Activated effector memory CD4-positive, alpha-beta T cell treated with anti-CD3 and anti-CD28 coated beads, Interleukin-2, amount 50 U/mL, for 16 hours (primary cell): Measurements from ENCODE around the gene THAP10.

Experiments
- DNase-seq: peaks from one replicate; pipeline ENCODE4 v3.0.0-alpha.2; 2020

THAP10 gene

DNA sequence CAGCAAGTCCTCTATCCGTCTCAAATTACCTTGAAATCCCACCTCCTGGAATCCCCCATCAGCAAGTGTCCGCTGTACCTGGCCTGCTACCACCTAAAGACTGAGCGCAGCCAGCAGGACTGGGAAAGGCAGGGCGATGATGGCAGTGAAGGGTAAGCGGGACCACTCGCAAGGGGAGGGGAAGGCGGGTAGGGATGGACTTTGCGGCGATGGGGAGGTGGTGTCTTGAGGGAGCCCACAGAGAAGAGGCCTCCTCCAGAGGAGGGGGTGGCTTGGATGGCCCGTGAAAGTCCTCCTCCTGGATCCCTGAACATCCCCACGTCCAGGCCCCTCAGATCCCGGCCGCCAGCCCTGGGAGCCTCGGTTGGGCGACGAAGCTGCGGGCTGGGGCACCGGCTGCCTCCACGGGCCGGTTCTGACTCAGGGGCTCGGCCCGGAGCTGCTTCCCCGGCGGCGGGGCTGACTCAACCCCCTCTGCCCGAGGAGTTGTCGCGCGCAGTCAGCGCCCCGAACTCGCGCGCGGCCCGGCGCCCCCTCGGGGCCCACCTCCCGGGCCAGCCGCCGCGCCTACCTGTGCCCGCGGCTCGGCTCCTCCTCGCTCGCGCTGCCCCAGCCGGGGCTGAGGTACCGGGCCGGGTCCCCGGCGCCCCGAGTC, 38.8 kb downstream of the THAP10 start:
- no peak for DNase-seq

DNA sequence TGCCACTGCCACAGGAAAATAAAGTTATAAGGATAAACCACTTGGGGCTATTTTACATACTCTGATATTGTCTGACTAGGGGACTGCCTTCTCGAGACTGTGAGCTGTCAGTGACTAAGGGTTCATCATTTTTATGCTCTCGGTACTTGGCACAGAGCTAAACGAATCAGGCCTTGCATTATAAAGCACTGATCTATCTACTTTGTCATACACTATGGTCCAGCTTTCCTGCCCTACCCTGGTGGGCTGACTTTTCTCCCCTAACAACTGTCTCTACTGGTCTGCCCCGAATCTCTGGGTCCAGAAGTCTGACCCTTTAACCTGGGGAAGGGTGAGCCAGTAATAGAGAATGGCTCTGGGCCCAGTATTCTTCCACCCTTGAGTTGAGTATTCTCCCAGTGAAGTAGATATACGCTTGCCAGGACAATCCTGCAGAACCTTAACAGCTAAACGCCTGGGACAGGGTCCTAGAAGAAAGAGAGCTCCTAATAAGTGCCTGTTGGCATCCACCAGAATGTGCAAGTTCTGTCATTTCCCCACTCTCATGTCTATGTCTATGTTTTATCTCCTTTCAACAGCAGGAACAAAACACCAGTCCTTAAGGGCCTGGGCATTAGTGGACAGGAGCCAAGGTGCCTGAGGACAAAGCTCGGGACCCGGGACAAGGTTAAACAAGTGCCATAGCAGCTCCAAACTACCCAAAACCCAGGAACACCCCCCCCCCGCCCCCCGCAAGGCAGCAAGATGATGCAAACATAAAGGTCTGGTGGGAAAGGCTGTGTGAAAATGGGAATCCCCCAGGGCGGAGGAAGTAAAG, 39.5 kb downstream of the THAP10 start:
- no peak for DNase-seq

DNA sequence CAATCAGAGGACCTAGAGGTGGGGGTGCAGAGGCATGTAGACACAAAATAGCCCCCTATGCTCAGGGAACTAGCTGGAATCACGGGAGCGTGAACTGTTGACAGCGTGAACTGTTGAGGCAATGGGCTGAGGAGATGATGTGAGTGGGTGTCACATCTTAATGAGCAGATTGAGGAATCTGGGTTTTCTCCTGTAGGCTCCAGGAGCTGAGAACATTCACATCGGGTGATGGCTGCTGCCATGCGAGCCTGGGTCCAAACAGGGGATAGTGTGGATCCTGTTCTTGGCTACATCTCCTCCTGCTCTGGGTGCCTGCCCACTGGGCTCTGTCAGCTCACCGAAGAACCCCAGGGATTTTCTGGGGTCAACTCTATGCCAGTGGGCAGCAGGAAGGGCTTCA, 40.3 kb downstream of the THAP10 start:
- DNase-seq, result no peak

DNA sequence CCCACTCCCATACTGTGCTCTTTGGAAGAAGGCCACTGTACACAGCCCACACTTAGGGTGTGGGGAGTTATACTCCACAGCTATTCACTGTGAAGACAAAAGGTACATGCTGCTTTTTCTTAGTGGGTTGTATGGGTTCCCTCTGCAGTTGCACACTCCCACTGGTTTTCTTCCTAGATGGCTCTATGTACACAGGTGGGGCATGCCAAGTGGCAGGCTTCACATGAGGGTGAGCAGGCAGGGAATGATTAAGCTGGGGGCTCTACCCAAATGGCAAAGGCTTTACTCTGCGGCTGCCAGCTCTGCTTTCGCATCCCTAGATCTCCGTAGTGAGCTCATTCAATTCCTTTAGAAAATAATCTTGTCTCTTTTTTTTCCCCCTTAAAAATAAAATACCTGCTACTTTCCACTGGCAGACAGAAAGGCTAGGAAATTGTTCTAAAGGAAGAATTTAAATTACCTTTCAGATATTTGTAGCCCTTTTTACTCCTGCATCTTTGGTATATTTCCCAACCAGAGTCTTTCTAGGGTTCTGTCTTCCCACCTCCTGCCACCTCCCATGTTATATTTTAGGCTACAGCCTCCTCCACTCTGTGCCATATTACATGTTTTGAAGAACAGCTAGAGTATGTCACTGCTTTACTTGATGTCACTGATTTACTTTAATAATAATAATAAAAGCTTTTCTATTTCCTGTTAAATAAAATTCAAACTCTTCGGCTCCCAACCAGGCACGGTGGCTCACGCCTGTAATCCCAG, 46.5 kb downstream of the THAP10 start:
- no peak for DNase-seq

DNA sequence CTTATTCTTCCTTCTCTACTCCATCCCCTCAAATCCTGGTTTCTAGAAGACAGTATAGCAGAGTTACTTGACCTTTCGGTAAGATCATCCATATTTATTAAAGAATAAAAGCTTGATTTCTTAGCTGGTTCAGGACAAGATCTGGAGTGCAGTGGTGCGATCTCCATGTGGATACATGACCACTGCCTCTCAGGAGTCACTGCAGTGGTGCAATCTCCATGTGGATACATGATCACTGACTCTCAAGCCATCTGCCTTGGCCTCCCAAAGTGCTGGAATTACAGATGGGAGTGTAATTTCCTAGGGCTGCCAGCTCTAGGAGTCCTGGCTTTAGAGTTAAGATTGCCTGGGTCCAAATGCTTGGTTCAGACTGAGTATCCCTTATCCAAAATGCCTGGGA, 54.8 kb downstream of the THAP10 start:
- no peak for DNase-seq

DNA sequence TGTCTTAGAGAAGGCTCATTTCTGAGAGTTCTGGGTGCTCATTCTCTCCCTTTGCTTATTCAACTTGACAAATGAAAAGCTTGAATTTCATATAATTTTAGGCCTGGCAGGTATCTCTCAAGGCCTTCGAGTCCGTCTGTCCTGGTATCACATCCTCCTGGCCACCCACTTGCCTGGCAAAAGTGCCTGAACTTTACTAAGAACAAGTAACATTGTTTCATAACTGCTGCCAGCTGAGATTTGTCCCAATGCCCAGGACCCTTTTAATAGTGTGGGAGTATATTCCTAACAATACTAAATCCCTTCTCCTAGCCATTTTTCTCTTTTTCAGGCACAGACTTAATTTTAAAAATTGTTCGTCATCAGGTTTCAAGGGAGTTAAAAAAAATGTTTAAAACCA, 56.4 kb downstream of the THAP10 start:
- no peak for DNase-seq

DNA sequence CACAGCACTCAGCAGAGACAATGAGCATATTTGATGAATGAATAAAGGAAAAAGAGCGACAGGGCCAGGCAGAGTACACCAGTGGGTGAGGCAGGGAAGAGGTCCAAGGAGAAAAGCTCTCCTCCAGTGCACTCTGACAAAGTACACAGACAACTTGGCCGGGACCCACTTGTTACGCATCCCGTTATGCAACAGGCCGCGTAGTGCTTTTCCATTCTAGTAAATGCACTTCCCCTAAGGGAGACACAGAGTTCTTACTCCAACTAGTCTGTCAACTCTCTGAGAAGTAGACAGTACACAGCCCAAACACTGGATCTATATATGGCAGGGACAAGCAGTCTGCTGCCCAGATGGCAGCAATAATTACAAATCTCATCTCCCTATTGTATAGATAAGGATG, 56.8 kb downstream of the THAP10 start:
- DNase-seq, result no peak

DNA sequence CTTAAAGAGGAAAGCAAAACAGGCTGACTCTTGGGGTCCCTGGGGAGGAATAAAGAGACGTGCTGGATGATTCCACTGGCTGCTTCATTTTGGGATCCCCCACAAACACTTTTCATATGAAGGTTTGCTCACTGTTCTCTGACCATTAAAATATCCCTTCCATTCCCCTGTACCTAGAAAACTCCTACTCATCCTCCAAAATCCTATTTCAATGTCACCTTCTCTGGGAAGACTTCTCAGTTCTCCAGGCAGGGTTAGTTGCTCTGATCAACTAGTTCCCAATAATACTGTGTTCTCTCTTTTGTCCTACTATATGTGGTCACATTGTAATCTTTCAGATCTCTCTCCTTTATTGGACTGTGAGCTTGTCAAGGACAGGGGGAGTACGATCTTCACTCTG, 57.2 kb downstream of the THAP10 start:
- no peak for DNase-seq

DNA sequence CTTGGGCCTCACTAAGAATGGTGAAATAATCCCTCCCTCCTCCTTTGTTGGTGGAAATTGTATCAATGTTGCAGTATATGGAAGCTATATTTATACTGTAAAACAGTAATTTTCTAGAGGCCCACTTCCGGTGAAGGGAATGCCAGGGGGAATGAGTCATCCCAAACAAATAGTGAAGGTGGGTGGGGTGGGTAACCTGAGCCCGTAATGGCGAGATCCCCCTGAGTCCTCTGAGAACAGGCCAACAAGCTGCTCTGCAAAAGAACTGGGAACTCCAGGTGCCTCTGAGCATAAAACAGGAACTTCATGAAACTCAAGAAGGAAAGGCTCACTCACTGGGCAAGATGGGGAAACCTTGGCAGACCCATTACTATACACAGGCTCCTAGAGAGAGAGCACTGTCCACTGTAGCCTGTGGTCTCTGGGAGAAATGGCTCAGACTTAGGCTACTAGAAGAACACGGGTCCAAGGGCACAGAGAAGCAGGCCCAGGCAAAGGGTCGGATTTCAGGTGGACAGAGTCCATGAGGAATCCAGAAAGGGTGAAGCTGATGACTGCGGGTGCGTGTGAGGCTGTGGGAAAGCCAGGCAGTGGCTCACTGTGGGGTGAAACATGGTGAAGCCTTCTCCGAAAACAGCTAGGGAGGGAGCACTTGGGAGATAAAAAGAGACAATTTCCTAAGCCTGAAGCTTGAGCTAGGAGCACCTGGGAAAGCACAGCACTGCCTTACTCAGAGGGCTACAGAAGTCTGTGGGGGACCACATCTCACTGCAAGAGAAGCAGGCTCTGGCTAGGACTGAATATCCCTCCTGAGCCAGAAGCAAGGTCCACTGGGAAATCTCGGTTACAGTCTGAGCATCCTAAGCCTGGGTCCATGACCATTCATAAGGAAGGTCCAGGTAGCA, 58.1 kb downstream of the THAP10 start:
- DNase-seq, result no peak

DNA sequence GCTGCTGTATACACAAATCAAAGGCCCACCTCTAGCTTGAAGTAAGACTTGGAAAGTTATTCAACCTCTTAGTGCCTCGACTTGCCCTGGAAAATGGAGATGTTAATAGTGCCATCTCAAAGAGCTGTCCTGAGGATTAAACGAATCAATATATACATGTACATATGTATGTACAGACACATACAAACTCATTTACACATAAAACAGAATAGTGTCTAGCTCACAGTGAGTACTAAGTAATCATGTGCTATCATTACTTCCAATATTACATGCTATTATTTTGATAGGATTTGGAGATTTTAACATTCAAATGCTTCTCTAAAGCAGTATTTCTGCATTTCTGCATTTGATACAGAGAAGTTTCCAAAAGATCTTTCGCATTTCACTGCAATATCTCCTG, 58.8 kb downstream of the THAP10 start:
- DNase-seq, result no peak

DNA sequence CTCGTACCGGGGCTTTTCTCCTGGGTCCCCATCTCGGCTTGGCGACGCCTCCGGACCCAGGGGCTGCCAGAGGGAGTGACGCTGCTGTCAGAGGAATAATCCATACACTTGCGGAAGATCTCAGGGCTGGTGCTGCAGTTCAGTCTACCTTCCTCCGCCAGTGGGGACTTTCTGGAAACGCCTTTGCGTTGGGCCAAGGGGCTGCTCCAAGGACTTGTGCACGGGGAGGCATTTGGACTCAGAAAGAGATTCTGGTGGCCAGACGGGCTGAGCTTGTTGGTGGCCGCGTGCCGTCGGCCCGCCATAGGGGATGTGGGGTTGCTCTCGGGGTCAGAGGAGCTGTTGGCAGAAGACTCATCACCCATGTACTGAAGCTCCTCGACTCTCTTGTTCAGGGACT, 60.1 kb downstream of the THAP10 start:
- DNase-seq, result no peak
